Measurements from ENCODE around the gene RFT1.

Gene RFT1

GRCh38 chr3:53045518-53046170 is 84.6 kb downstream of the RFT1 start, which contains the start of gene SFMBT1:
SFMBT1 (minus strand) TSS chr3:53046073; CDS start chr3:52969128, 76,945 bp downstream.
- Histone ChIP-seq H2AFZ (ENCODE audit: low read length) (peak within 1 kb of the TSS; percentile 86), H3K79me2 (ENCODE audit: low read length) (peaks cover 42% of the 10 kb centered on the region)

GRCh38 chr3:53044711-53045517 is 85.3 kb downstream of the RFT1 start:
- Histone ChIP-seq H3F3A (ENCODE audit: insufficient read depth, low read length) (peaks cover 22% of the 10 kb centered on the region), H3K4me2 (ENCODE audit: low read depth, low read length) (peak overlapping the region; percentile 67), H3K27me3 (replicated peaks; ENCODE audit: insufficient read depth, low read length) (no peaks in the 10 kb centered on the region; the same call in 1 of the 2 replicates), H3K9me2 (replicated peaks; ENCODE audit: insufficient read depth, low read length) (no peaks in the 10 kb centered on the region), H2AFZ (ENCODE audit: low read length) (peak overlapping the region; percentile 39), H4K20me1 (ENCODE audit: insufficient read depth, low read length) (no peaks in the 10 kb centered on the region), H3K9me3 (replicated peaks; ENCODE audit: insufficient read depth, low read length) (no peaks in the 10 kb centered on the region), H3K79me2 (ENCODE audit: low read length) (peaks cover 50% of the 10 kb centered on the region), H3K4me1 (ENCODE audit: low read length) (peaks cover 14% of the 10 kb centered on the region), H3K27ac (ENCODE audit: low read length) (peak overlapping the region; percentile 58; the same call in 1 of the 2 replicates), H3K9ac (ENCODE audit: low read length) (peak overlapping the region; percentile 58), H3K4me3 (ENCODE audit: low read length) (peak overlapping the region; percentile 71), H3K36me3 (replicated peaks; ENCODE audit: insufficient read depth, low read length) (no peaks in the 10 kb centered on the region)
- TF ChIP-seq CTCF (IDR thresholded peaks at IDR 0.05; ENCODE audit: low read length) (no peak), EZH2phosphoT487 (IDR thresholded peaks at IDR 0.05; ENCODE audit: low read length) (no peak), EZH2 (optimal IDR thresholded peaks at IDR 0.05; ENCODE audit: low read depth, low read length) (no peak)
- DNase-seq: peak; percentile 59

More at GRCh38 chr3:53045518-53046170, 84.6 kb downstream of the RFT1 start, which contains the start of gene SFMBT1:
- Histone ChIP-seq H3K4me2 (ENCODE audit: low read depth, low read length) (peak within 1 kb of the TSS; percentile 91), H3K36me3 (replicated peaks; ENCODE audit: insufficient read depth, low read length) (no peaks in the 10 kb centered on the region), H3K9me2 (replicated peaks; ENCODE audit: insufficient read depth, low read length) (no peaks in the 10 kb centered on the region), H3K4me1 (ENCODE audit: low read length) (peaks cover 14% of the 10 kb centered on the region), H4K20me1 (ENCODE audit: insufficient read depth, low read length) (no peaks in the 10 kb centered on the region), H3F3A (ENCODE audit: insufficient read depth, low read length) (peaks cover 22% of the 10 kb centered on the region), H3K27ac (ENCODE audit: low read length) (peak within 1 kb of the TSS; percentile 64; the same call in 1 of the 2 replicates), H3K9ac (ENCODE audit: low read length) (peak within 1 kb of the TSS; percentile 84), H3K9me3 (replicated peaks; ENCODE audit: insufficient read depth, low read length) (no peaks in the 10 kb centered on the region), H3K27me3 (replicated peaks; ENCODE audit: insufficient read depth, low read length) (no peaks in the 10 kb centered on the region; the same call in 1 of the 2 replicates), H3K4me3 (ENCODE audit: low read length) (peak within 1 kb of the TSS; percentile 78)
- peak; percentile 72 for DNase-seq
- TF ChIP-seq CTCF (IDR thresholded peaks at IDR 0.05; ENCODE audit: low read length) (no peak), EZH2 (optimal IDR thresholded peaks at IDR 0.05; ENCODE audit: low read depth, low read length) (no peak), EZH2phosphoT487 (IDR thresholded peaks at IDR 0.05; ENCODE audit: low read length) (no peak)

GRCh38 chr3:53044371-53044710 is 85.9 kb downstream of the RFT1 start:
- H2AFZ ChIP-seq (ENCODE audit: low read length): peak overlapping the region; percentile 39
- DNase-seq: peak; percentile 6
- H3K4me2 ChIP-seq (ENCODE audit: low read depth, low read length): peak overlapping the region; percentile 67
- H3K79me2 ChIP-seq (ENCODE audit: low read length): peaks cover 56% of the 10 kb centered on the region
- no peaks in the 10 kb centered on the region for H3K9me2 ChIP-seq (replicated peaks; ENCODE audit: insufficient read depth, low read length)
- H3K4me3 ChIP-seq (ENCODE audit: low read length): peak overlapping the region; percentile 71
- H3K4me1 ChIP-seq (ENCODE audit: low read length): peaks cover 14% of the 10 kb centered on the region
- peak overlapping the region; percentile 58 for H3K9ac ChIP-seq (ENCODE audit: low read length)
- H3F3A ChIP-seq (ENCODE audit: insufficient read depth, low read length): peaks cover 22% of the 10 kb centered on the region
- no peaks in the 10 kb centered on the region for H3K36me3 ChIP-seq (replicated peaks; ENCODE audit: insufficient read depth, low read length)
- no peaks in the 10 kb centered on the region for H4K20me1 ChIP-seq (ENCODE audit: insufficient read depth, low read length)
- no peak for TF ChIP-seq EZH2 (optimal IDR thresholded peaks at IDR 0.05; ENCODE audit: low read depth, low read length)
- TF ChIP-seq CTCF (IDR thresholded peaks at IDR 0.05; ENCODE audit: low read length): no peak
- TF ChIP-seq EZH2phosphoT487 (IDR thresholded peaks at IDR 0.05; ENCODE audit: low read length): no peak
- no peaks in the 10 kb centered on the region; the same call in 1 of the 2 replicates for H3K27me3 ChIP-seq (replicated peaks; ENCODE audit: insufficient read depth, low read length)
- no peaks in the 10 kb centered on the region for H3K9me3 ChIP-seq (replicated peaks; ENCODE audit: insufficient read depth, low read length)
- peak overlapping the region; percentile 58; the same call in 1 of the 2 replicates for H3K27ac ChIP-seq (ENCODE audit: low read length)
